Heart left ventricle (tissue), 13 donors: ENCODE measurements around the gene CSF1.

Source experiments
- POLR2A ChIP-seq, 2 donors: fragments of 450-650 bp; IDR thresholded peaks; one replicate each; pipeline ENCODE4 v1.6.1; 2017; ENCODE audit warnings: antibody characterized with exemption in 2 of 2, mild to moderate bottlenecking in 2 of 2, moderate library complexity in 2 of 2
- TF ChIP-seq, protein P1 (sequence below), 12 donors: fragments of 200-600 bp; sonication (generic) in 4 of 12; IDR thresholded peaks; one replicate each; pipeline versions ENCODE4 v1.5.0 to v1.8.0; 2018 to 2022; ENCODE audit warnings: antibody characterized with exemption in 12 of 12, mild to moderate bottlenecking in 5 of 12
- donor health status: ischemic (EF 13 %, LVEDD 7.1; RV severe dilation, severe dysfunction).
- donor health status: DM: no; HTN: yes; CAD: no.
- donor health status: DM: no; HTN: no; CAD: no.
- donor health status: ischemic (EF 25% LVEDD 6.9; RV normal size, moderate dysfunction).
- donor health status: ischemic (EF 25% LVEDD 5.7; RV mildly dilated, moderate dysfunction).
- donor health status: ischemic (EF 35%, LVEDD 5.7; RV mildly dilated, moderate dysfunction).
- donor health status: nonischemic (EF 11% LVEDD 7.7; RV severe dilation, severe dysfunction).
- donor health status: DM: yes; HTN: yes; CAD: no.
- donor health status: PGD.
- donor health status: ischemic (EF 29% LVEDD 5.4; RV normal size, mild dysfunction).
- donor health status: nonischemic (EF 23%, LVEDD 6.1; RV moderate dilation, normal function).

DNA sequence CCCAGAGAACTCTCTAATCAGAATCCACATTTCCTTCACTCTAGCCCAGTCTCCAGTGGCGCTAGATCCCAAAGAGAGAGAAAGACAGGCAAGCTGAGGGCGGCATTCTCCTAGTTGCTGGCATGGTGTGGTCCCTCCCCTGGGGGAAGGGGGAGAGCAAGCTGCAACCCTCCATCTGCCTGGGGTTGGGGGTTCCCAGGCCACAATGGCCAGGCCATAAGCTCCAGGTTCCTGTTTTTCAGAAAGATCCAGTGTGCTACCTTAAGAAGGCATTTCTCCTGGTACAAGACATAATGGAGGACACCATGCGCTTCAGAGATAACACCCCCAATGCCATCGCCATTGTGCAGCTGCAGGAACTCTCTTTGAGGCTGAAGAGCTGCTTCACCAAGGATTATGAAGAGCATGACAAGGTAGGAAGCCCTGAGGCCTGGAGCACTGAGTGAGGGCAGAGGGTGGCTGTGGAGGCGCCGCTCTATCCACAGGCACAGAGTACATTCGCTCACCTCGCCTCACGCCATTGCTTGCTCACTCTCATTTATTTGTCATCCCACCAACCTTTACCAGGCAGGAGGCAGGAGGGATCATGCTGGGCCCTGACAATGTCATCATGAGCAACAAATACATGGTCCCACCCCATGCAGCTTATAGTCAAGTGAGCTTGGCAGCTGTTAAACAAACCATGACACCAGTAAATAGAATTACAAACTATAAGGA lies 6.6 kb downstream of the CSF1 start:
- TF ChIP-seq, protein P1, sequence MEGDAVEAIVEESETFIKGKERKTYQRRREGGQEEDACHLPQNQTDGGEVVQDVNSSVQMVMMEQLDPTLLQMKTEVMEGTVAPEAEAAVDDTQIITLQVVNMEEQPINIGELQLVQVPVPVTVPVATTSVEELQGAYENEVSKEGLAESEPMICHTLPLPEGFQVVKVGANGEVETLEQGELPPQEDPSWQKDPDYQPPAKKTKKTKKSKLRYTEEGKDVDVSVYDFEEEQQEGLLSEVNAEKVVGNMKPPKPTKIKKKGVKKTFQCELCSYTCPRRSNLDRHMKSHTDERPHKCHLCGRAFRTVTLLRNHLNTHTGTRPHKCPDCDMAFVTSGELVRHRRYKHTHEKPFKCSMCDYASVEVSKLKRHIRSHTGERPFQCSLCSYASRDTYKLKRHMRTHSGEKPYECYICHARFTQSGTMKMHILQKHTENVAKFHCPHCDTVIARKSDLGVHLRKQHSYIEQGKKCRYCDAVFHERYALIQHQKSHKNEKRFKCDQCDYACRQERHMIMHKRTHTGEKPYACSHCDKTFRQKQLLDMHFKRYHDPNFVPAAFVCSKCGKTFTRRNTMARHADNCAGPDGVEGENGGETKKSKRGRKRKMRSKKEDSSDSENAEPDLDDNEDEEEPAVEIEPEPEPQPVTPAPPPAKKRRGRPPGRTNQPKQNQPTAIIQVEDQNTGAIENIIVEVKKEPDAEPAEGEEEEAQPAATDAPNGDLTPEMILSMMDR (IDR thresholded peaks at IDR 0.05) = no peak
- no peak for TF ChIP-seq POLR2A (IDR thresholded peaks at IDR 0.05)
